B cell (primary cell): Measurements from ENCODE around the gene ARHGAP26.

ENCODE experiments used
- CTCF ChIP-seq: fragments of 200-600 bp; IDR thresholded peaks from one replicate; pipeline ENCODE4 v1.8.0; 2022; ENCODE audit warnings: antibody characterized with exemption, mild to moderate bottlenecking
- EZH2 ChIP-seq: IDR thresholded peaks from 2 replicates; pipeline ENCODE4 v1.6.1; 2012; ENCODE audit warnings: borderline replicate concordance, low read depth, mild to moderate bottlenecking, moderate library complexity, low read length; ENCODE audit not compliant: insufficient read depth, poor library complexity, severe bottlenecking

DNA sequence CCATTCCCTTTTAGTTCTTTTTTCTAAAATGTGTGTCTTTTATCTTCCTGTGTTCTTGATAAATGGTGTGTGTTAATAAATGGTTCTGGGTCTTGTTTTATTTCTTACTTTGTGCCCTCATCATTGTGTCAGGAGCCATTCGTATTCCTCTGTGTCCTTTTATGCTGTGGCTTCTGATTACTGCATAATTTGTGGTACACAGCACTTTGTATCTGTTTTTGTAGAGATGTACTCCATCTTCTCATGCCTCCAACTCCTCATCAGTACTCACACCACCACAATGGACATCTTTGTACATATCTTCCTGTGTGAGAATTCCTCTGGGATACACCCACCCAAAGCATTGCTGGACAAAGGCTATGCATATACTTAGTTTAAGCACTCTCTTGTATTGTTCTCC is 247.4 kb downstream of the ARHGAP26 start:
- TF ChIP-seq CTCF (no peak), EZH2 (no peak)
